K562 (cell line): ENCODE results near the gene TMEM106B.

ENCODE experiments used
- MAFK ChIP-seq: IDR thresholded peaks from 2 replicates; pipeline ENCODE4 v1.6.1; 2011; ENCODE audit warnings: low read length, improper control_type of control experiment
- TF ChIP-seq, protein P1 (sequence below), 3 experiments: IDR thresholded peaks in 2 of 3; conservative IDR thresholded peaks in 1 of 3; 2 replicates each; pipeline ENCODE4 v1.5.1; 2011 to 2012; ENCODE audit warnings: low read length in 3 of 3, mild to moderate bottlenecking in 3 of 3, control low read depth in 2 of 3, improper control_type of control experiment in 1 of 3, inconsistent platforms in 1 of 3, low read depth in 1 of 3, mixed read lengths in 1 of 3, moderate library complexity in 1 of 3; ENCODE audit not compliant: insufficient read depth in 2 of 3

DNA sequence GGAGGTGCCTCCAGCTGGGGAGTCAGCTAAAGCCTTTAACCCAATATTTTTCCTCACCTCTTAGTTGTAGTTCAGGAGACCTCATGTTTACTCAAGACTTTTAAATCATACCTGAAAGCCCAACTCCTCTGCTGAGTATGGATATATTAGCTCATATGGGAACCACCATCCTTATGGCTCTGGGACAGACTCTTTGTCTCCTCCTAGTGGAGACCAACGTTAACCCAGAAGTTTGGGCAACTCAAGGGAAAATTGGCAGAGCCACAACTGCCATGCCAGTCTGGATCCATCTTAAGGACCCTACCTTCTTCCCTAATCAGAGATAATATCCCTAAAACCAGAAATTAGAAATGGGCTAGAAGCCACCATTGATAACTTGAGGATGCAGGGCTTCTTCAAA, 80.8 kb downstream of the TMEM106B start:
- TF ChIP-seq MAFK: no peak
- TF ChIP-seq, protein P1, sequence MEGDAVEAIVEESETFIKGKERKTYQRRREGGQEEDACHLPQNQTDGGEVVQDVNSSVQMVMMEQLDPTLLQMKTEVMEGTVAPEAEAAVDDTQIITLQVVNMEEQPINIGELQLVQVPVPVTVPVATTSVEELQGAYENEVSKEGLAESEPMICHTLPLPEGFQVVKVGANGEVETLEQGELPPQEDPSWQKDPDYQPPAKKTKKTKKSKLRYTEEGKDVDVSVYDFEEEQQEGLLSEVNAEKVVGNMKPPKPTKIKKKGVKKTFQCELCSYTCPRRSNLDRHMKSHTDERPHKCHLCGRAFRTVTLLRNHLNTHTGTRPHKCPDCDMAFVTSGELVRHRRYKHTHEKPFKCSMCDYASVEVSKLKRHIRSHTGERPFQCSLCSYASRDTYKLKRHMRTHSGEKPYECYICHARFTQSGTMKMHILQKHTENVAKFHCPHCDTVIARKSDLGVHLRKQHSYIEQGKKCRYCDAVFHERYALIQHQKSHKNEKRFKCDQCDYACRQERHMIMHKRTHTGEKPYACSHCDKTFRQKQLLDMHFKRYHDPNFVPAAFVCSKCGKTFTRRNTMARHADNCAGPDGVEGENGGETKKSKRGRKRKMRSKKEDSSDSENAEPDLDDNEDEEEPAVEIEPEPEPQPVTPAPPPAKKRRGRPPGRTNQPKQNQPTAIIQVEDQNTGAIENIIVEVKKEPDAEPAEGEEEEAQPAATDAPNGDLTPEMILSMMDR (IDR thresholded peaks at IDR 0.05 in 2 of 3, conservative IDR thresholded peaks at IDR 0.05 in 1 of 3; ENCODE audit: insufficient read depth in 2 of 3, low read depth in 1 of 3, low read length in 3 of 3): peak; percentile 35 to 49 (median 40); a peak in 5 of 6 replicates
